SK-N-SH (cell line): ENCODE results near the gene EMP2. TPM values are rescaled to one million over a fixed set of nuclear protein-coding genes. Genes with fewer than 3 reads are reported as not detected.

Experiments used
- CTCF ChIA-PET: fragments of 300-600, 350-600 bp; formaldehyde crosslinking; extraction: SDS; loops from one replicate; lab custom pipeline; 2021; lab: Yijun Ruan, JAX
- POLR2A ChIA-PET: fragments of 350-600 bp; sonication (Branson Sonifier 250); formaldehyde crosslinking; extraction: SDS; loops from one replicate; lab custom pipeline; 2020; ENCODE audit warnings: antibody characterized with exemption, inconsistent platforms; lab: Yijun Ruan, JAX
- DNase-seq: peaks from one replicate; pipeline ENCODE4 v3.0.0; 2012
- H2AFZ ChIP-seq: fragments of 200-600 bp; sonication (generic); 2 replicates; pipeline ENCODE4 v1.8.1; 2016; ENCODE audit warnings: antibody characterized with exemption, mild to moderate bottlenecking, low read depth
- H3F3A ChIP-seq: fragments of 200-600 bp; sonication (generic); replicated peaks from 2 replicates; pipeline ENCODE3; 2016; ENCODE audit warnings: antibody characterized with exemption, mild to moderate bottlenecking; ENCODE audit not compliant: insufficient read depth
- H3K27ac ChIP-seq, 2 experiments: fragments of 200-500 bp in 1 of 2; fragments of 200-600 bp in 1 of 2; sonication (Bioruptor generic) in 1 of 2; sonication (generic), shearing (Covaris generic) in 1 of 2; 2 replicates each; pipeline versions ENCODE4 v1.5.1 to v1.6.1; 2014 to 2016; ENCODE audit warnings: low read depth in 2 of 2, inconsistent platforms in 1 of 2, low read length in 1 of 2, mild to moderate bottlenecking in 1 of 2, mixed read lengths in 1 of 2
- H3K27me3 ChIP-seq: fragments of 200-600 bp; sonication (generic), shearing (Covaris generic); 2 replicates; pipeline ENCODE4 v1.6.1; 2016; ENCODE audit warnings: mixed run types; ENCODE audit not compliant: insufficient read depth
- H3K36me3 ChIP-seq, 2 experiments: fragments of 200-500 bp in 1 of 2; fragments of 200-600 bp in 1 of 2; sonication (Bioruptor generic) in 1 of 2; sonication (generic) in 1 of 2; replicated peaks in 1 of 2; 2 replicates each; pipeline versions ENCODE3 to v1.5.1; 2014 to 2016; ENCODE audit warnings: low read length in 1 of 2, mild to moderate bottlenecking in 1 of 2; ENCODE audit not compliant: insufficient read depth in 2 of 2, control insufficient read depth in 1 of 2
- H3K4me1 ChIP-seq, 2 experiments: fragments of 200-500 bp in 1 of 2; fragments of 200-600 bp in 1 of 2; sonication (Bioruptor generic) in 1 of 2; sonication (generic), shearing (Covaris generic) in 1 of 2; 2 replicates each; pipeline versions ENCODE4 v1.5.1 to v1.6.1; 2014 to 2016; ENCODE audit warnings: low read depth in 1 of 2, low read length in 1 of 2, mixed run types in 1 of 2; ENCODE audit not compliant: insufficient read depth in 2 of 2, control insufficient read depth in 1 of 2
- H3K4me2 ChIP-seq: fragments of 200-600 bp; sonication (generic), shearing (Covaris generic); 2 replicates; pipeline ENCODE4 v1.6.1; 2017; ENCODE audit warnings: mixed run types
- H3K4me3 ChIP-seq, 2 experiments: fragments of 200-500 bp in 1 of 2; fragments of 200-600 bp in 1 of 2; sonication (Bioruptor generic) in 1 of 2; sonication (generic), shearing (Covaris generic) in 1 of 2; 2 replicates each; pipeline versions ENCODE4 v1.5.1 to v1.8.1; 2014 to 2016; ENCODE audit warnings: low read depth in 2 of 2, inconsistent platforms in 1 of 2, low read length in 1 of 2, mild to moderate bottlenecking in 1 of 2, mixed read lengths in 1 of 2, moderate library complexity in 1 of 2
- H3K79me2 ChIP-seq: fragments of 200-600 bp; sonication (generic); 2 replicates; pipeline ENCODE4 v1.8.1; 2017; ENCODE audit warnings: mild to moderate bottlenecking; ENCODE audit not compliant: insufficient read depth
- H3K9ac ChIP-seq: fragments of 200-600 bp; sonication (generic); 2 replicates; pipeline ENCODE4 v1.6.1; 2017; ENCODE audit warnings: mixed run types
- H3K9me2 ChIP-seq: fragments of 200-600 bp; sonication (generic); 2 replicates; pipeline ENCODE4 v1.6.1; 2017; ENCODE audit warnings: mixed run types
- H3K9me3 ChIP-seq: fragments of 200-600 bp; sonication (generic); 2 replicates; pipeline ENCODE4 v1.6.1; 2017; ENCODE audit warnings: mixed run types, mild to moderate bottlenecking, moderate library complexity
- H4K20me1 ChIP-seq: fragments of 200-600 bp; sonication (generic); 2 replicates; pipeline ENCODE4 v1.6.1; 2017; ENCODE audit warnings: mild to moderate bottlenecking, mixed run types; ENCODE audit not compliant: insufficient read depth
- CTCF ChIP-seq: fragments of 200-600 bp; sonication (generic); IDR thresholded peaks from 2 replicates; pipeline ENCODE4 v1.6.1; 2017; ENCODE audit warnings: antibody characterized with exemption, mild to moderate bottlenecking, moderate library complexity
- EP300 ChIP-seq, 2 experiments: IDR thresholded peaks; 2 replicates each; pipeline versions ENCODE4 v1.4.0 to v1.6.1; 2012; ENCODE audit warnings: borderline replicate concordance in 1 of 2, low read depth in 1 of 2, low read length in 1 of 2
- EZH2phosphoT487 ChIP-seq: fragments of 200-600 bp; sonication (generic); IDR thresholded peaks from 2 replicates; pipeline ENCODE4 v1.6.1; 2017; ENCODE audit warnings: low read depth, mixed run types, mild to moderate bottlenecking, antibody characterized with exemption, moderate library complexity, borderline replicate concordance
- FOXJ3 ChIP-seq: sonication (generic); formaldehyde crosslinking; IDR thresholded peaks from 2 replicates; pipeline ENCODE4 v1.5.1; 2020; ENCODE audit warnings: mild to moderate bottlenecking, missing genetic modification reagents
- FOXM1 ChIP-seq: IDR thresholded peaks from 2 replicates; pipeline ENCODE4 v1.4.0; 2012; ENCODE audit warnings: low read depth, mild to moderate bottlenecking
- JUND ChIP-seq: IDR thresholded peaks from 2 replicates; pipeline ENCODE4 v1.4.0; 2012
- MAX ChIP-seq: IDR thresholded peaks from 2 replicates; pipeline ENCODE4 v1.4.0; 2012; ENCODE audit warnings: low read depth
- MEF2A ChIP-seq: IDR thresholded peaks from 2 replicates; pipeline ENCODE4 v1.4.0; 2012; ENCODE audit warnings: low read depth, borderline replicate concordance
- NFIC ChIP-seq: IDR thresholded peaks from 2 replicates; pipeline ENCODE4 v1.4.0; 2012; ENCODE audit warnings: borderline replicate concordance
- PBX3 ChIP-seq: IDR thresholded peaks from 2 replicates; pipeline ENCODE4; 2012
- RAD21 ChIP-seq: IDR thresholded peaks from 2 replicates; pipeline ENCODE4 v1.6.1; 2012; ENCODE audit warnings: mild to moderate bottlenecking, low read length
- REST ChIP-seq: IDR thresholded peaks from 2 replicates; pipeline ENCODE4 v1.6.1; 2012; ENCODE audit warnings: mild to moderate bottlenecking, low read depth, low read length, moderate library complexity
- RXRA ChIP-seq: IDR thresholded peaks from 2 replicates; pipeline ENCODE4 v1.4.0; 2012; ENCODE audit warnings: low read depth, mild to moderate bottlenecking, borderline replicate concordance
- SMC3 ChIP-seq: IDR thresholded peaks from 2 replicates; pipeline ENCODE4 v1.6.1; 2012; ENCODE audit warnings: low read depth, low read length, improper control_type of control experiment
- USF1 ChIP-seq: IDR thresholded peaks from 2 replicates; pipeline ENCODE4 v1.4.0; 2012; ENCODE audit warnings: low read depth, borderline replicate concordance
- ZBTB33 ChIP-seq: IDR thresholded peaks from 2 replicates; pipeline ENCODE4 v1.4.0; 2012; ENCODE audit warnings: low read depth, borderline replicate concordance
- WGBS: methylation state at CpG from one replicate; pipeline ENCODE4 v1.1.6; 2017; ENCODE audit warnings: low lambda C conversion rate; 5-methylcytosine and 5-hydroxymethylcytosine counted together
- polyA plus RNA-seq, 3 experiments: library from polyadenylated mRNA; depleted of rRNA; stranded (reverse); fragments of >200 nt; gene quantifications; 2 replicates each; pipeline ENCODE4 v1.2.3, GENCODE V29; 2012

EMP2 gene
- polyA plus RNA-seq, 1 of the 3 experiments (the other 2 are of a cell fraction) = 4.3 TPM

- no peak for DNase-seq
- no peaks in the 10 kb centered on the region for H4K20me1 ChIP-seq
- H3K79me2 ChIP-seq = no peaks in the 10 kb centered on the region
- H3K9ac ChIP-seq = no peak overlapping the region
- CTCF ChIA-PET = interaction anchor here (1.3 kb wide), 1 partner anchor 15 kb away, joined by 5 read pairs; no protein-coding TSS in a partner anchor
- H3K4me3 ChIP-seq = no peak overlapping the region
- no peaks in the 10 kb centered on the region for H3F3A ChIP-seq
- no peak overlapping the region for H3K27ac ChIP-seq
- TF ChIP-seq PBX3 = no peak
- no peak for TF ChIP-seq MAX
- no peak for TF ChIP-seq USF1
- TF ChIP-seq FOXJ3 (CRISPR knock-in tag) = no peak
- TF ChIP-seq NFIC = no peak
- TF ChIP-seq RAD21 = no peak
- TF ChIP-seq SMC3 = no peak
- no peak for TF ChIP-seq MEF2A
- H3K9me2 ChIP-seq = no peaks in the 10 kb centered on the region
- no peaks in the 10 kb centered on the region for H3K4me1 ChIP-seq
- no peaks in the 10 kb centered on the region for H3K9me3 ChIP-seq
- no peak overlapping the region for H3K4me2 ChIP-seq
- H2AFZ ChIP-seq = no peak overlapping the region
- POLR2A ChIA-PET = interaction anchor here (0.6 kb wide), 1 partner anchor 10 kb away, joined by 3 read pairs; no protein-coding TSS in a partner anchor
- H3K36me3 ChIP-seq = no peaks in the 10 kb centered on the region
- H3K27me3 ChIP-seq = no peaks in the 10 kb centered on the region
- WGBS = 33% methylated on average over 6 of the region's 6 CpGs
Measured at GRCh38 chr16:10495031-10495345, 85.4 kb downstream of the EMP2 start.

GRCh38 chr16:10494343-10495030 lies 85.9 kb downstream of the EMP2 start:
- no peaks in the 10 kb centered on the region for H3K27me3 ChIP-seq
- H2AFZ ChIP-seq = no peak overlapping the region
- no peaks in the 10 kb centered on the region for H3K4me1 ChIP-seq
- no peak overlapping the region for H3K9ac ChIP-seq
- no peak overlapping the region for H3K4me2 ChIP-seq
- 35% methylated on average over 5 of the region's 5 CpGs for WGBS
- H3K27ac ChIP-seq = no peak overlapping the region
- no peaks in the 10 kb centered on the region for H3K9me3 ChIP-seq
- no peaks in the 10 kb centered on the region for H3K79me2 ChIP-seq
- no peaks in the 10 kb centered on the region for H4K20me1 ChIP-seq
- no peaks in the 10 kb centered on the region for H3K36me3 ChIP-seq
- no peak overlapping the region for H3K4me3 ChIP-seq
- no peak for DNase-seq
- POLR2A ChIA-PET = no interaction called here
- CTCF ChIA-PET = interaction anchor here (1.3 kb wide), 1 partner anchor 15 kb away, joined by 5 read pairs; no protein-coding TSS in a partner anchor
- H3F3A ChIP-seq = no peaks in the 10 kb centered on the region
- no peaks in the 10 kb centered on the region for H3K9me2 ChIP-seq
- TF ChIP-seq ZBTB33 (no peak), EP300 (IDR thresholded peaks at IDR 0.05; ENCODE audit: borderline replicate concordance in 1 of 2, low read depth in 1 of 2, low read length in 1 of 2) (no peak), RXRA (no peak), FOXM1 (no peak), FOXJ3 (CRISPR knock-in tag) (no peak), JUND (no peak), REST (no peak), CTCF (no peak), NFIC (no peak), EZH2phosphoT487 (no peak)
